Endometrial microvascular endothelial cells (primary cell): ENCODE measurements around the gene GJB4. TPM values are rescaled to one million over a fixed set of nuclear protein-coding genes. Genes with fewer than 3 reads are reported as not detected.
"Not testable (repeated sequence)": the region's sequence is repeated elsewhere in the genome, so short reads cannot be mapped to it uniquely, and the experiment has no call there.

Experiments
- in situ Hi-C: cut with HindIII; loops from 2 replicates; pipeline ENCODE4 v1.10.0; 2017; ENCODE audit warnings: low sequenced_read_pairs, low pct_unique_long_range_greater_than_20kb; ENCODE audit errors: inconsistent ontology term
- total RNA-seq: library from RNA; depleted of rRNA; stranded (reverse); fragments of >200 nt; gene quantifications from one replicate; pipeline ENCODE4 v1.2.3, GENCODE V29; 2015; ENCODE audit errors: inconsistent ontology term

GJB4 gene
- total RNA-seq, 1 donor from 2014 or later: not detected

DNA sequence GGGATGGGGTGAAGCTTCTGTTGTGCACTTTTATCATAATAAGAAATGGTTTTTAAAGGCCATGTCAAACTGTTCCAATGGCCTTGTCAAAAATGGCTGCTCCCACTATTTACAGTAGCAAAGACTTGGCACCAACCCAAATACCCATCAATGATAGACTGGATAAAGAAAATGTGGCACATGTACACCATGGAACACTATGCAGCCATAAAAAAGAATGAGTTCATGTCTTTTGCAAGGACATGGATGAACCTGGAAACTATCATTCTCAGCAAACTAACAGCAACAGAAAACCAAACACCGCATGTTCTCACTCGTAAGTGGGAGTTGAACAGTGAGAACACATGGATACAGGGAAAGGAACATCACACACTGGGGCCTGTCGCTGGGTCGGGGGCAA is 13.6 kb downstream of the GJB4 start:
- in situ Hi-C loops: not testable (repeated sequence)

DNA sequence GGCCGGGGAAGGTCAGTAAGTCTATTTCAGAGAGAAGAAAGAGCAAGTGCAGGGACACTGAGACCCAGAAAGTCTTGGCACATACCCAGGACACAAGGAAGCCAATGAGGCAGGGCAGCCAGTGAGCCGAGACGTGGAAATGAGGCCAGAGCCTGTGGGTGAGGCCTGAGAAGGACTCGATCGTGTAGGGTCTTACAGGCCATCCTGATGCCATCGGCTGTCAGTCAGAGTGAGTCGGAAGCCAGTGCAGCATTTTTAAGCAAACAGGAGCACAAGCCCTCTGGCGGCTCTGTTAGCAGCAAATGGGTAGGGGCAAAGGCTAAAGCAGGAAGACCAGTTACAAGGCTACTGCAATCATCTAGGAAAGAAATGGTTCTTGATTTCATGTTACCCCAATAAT is 15.4 kb downstream of the GJB4 start:
- in situ Hi-C loops: no loop called here

DNA sequence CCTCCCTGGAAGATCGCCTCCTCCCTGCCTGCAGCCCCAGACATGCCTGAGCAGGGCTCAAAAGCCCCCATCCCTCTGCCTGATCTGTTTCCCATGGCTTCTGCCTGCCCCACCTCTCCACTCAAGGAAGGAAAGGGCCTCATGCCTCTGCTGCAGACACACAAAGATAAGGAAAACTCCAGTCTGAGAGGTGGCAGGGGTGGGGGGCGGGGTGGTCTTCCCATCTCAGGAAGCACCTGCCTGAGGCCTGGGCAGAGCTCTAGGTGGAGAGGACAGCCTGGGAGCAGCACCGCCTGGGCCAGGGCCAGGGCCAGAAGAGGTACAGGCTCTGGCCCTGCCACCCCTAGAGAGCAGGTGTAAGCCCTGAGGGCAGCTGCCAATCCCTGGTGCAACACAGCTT is 17.4 kb downstream of the GJB4 start:
- in situ Hi-C loops: no loop called here

DNA sequence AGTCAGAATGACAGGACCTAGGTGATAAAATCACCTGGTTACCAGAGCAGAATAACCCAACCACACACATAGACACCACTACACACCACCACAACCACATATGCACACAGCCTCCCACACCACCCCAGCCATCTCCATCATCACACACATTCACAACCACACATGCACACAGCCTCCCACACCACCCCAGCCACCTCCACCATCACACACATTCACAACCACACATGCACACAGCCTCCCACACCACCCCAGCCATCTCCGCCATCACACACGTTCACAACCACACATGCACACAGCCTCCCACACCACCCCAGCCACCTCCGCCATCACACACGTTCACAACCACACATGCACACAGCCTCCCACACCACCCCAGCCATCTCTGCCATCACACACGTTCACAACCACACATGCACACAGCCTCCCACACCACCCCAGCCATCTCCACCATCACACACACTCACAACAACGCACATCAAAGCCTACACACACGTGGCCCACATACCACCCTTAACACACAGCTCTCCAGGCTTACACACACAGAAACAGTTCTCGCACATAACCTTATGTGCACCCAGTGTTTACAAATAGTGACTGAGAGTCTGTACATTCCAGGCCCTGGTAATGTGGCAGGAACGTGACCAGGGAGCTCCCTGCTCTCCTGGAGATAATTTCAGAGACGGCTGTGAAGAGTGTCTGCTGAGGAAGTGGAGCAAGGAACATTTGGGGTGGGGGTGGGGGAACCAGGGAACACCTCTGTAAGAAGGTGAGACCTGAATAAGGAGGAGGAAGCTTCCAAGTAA is 18.2 kb downstream of the GJB4 start:
- in situ Hi-C loops: no loop called here

DNA sequence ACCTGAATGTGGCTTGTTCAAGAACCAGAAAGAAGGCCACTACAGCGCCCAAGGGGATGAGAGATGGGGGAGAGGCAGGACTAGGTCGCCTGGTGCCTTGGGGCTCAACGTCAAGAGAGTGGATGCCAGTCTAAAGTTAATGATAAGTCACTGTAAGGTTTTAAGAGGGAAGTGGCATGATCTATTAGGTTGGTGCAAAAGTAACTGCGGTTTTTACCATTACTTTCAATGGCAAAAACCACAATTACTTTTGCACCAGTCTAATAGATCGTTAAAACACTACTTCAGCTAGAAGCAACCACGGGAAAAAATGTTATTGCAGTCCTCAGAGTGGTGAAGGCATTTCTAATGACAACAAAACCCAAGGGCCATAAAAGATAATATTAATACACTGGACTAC is 18.8 kb downstream of the GJB4 start:
- in situ Hi-C loops: no loop called here

DNA sequence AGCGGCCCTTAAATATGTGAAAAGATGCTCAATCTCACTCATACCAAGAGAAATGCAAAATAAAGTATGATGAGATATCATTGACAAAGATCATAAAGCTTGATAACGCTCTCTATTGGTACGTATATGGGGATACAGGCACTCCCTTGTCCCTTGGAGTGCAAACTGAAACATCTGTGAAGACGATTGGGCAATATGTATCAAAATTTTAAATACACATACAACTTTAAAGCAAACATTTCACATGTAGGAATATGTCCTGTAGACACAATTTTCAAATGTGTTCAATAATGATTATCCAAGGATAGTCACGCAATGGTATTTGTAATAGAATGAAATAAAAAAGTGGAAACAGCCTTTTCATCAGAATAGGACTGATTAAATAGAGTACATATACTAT is 19.5 kb downstream of the GJB4 start:
- in situ Hi-C loops: no loop called here

DNA sequence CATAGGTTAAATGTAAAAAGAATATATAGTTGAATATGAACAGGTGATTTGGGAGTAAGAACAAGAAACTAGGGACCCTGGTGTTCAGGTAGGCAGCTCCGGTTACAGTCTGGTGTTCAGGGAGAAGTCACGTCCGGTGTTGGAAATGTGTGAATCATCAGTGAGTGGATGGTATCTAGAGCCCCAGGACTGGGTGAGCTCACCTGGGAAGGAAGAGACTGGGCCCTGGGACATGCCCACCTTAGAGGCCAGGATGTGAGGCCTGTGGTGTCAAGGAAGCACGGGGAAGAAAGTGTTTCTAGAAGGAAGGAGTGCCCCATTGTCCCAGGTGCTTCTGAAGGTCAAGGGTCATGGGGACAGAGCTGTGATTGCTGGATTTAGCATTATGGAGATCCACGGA is 20.0 kb downstream of the GJB4 start:
- in situ Hi-C loops: no loop called here

DNA sequence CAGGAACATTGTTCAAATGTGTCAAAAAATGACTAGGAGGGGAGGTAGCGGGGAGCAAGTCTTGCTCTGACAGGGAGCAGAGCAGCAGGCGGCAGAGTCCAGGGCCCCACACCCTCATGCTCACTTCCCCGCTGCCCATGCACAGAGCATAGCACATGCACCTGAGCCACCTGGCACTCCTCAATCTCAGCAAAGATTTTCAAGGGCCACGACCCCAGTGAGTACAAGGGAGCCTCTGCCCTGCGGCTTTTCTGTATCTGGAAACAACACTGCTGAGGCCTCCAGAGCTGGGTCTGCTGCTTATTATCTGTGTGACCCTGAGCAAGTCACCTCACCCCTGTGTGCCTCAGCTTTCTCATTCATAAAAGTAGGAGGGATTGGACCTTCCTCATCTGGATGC is 20.4 kb downstream of the GJB4 start:
- in situ Hi-C loops: no loop called here

DNA sequence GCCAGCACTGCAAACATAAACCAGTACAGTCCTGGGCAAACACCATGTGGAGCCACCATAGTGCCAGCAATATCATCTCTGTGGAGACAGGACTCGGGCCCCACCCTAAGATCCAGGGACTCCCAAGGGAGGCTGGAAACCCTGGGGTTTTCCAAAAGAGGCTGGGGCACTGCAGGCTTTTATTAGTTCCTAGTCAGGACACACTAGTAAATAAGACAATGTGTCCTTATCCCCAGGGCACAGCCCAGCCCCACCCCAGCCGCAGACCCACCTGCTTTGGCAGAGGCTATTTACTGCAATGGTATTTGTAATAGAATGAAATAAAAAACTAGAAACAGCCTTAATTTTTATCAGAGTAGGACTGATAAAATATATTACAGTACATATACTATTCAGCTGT is 21.0 kb downstream of the GJB4 start:
- in situ Hi-C loops: no loop called here

DNA sequence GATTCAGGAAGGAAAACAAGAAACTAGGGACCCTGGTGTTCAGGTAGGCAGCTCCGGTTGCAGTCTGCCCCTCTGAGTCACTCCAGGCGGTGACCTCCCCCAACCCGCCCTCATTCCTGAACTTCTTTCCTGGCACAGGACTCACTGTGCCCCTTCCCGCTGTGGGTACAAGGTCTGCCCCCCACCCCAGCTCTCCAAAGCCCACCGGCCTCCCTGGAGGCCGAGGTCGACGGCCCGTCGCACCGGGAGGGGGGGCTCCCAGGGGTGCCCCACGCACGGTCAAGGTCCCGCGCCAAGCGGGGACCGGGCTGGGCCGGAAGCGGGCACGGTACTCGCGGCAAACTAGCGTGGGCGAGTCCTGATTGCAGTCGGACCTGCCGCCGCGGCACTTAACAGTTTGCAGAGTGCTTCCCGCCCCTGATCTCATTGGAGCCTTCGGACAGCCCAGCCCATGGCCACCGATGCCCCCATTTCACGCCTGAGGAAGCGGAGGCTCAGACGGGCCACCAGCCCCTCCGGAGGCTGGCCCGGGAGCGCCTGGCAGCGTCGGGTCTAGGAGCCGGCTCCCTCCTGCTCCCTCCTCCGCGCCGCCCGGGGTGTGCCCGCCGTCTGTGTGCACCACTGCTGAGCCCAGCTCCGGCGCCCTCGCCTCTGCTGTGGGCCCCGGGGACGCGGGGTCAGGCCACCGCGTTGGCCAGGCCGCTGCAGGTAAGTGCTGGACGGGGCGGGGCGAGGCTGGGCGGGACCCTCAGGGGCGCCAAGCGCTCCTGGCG is 21.7 kb downstream of the GJB4 start, which contains the start of gene GJB3:
TSS of gene GJB3 (plus strand) at position 144 of the 773 bp plus-strand sequence. CDS start 3,549 bp downstream, outside the sequence.
- in situ Hi-C loops: no loop called here

DNA sequence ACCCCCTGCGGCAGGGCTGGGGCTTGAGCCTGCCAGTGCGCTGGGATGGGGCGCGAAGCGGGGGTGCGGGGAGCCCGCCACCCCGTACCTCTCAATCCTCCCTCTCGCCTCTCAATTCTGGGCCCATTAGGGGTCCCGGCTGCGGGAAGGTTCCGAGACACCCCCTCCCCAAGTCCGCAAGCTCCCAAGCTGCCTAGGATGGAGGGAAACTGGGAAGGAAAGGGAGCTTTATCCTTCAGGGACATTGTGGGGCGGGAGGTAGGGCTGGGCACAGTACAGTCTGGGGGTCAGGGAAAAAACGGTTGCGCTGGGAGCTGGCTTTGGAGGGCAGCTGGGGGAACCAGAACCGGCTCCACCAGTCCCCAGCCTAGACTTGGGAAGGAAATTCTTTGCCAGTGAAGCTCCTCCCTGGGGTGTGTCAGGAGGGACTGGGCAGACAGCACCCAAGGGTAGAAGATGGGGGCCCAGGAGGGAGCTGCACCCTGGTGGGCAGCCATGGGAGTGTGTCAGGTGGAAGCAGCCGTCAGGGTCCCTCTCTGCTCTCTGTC is 22.4 kb downstream of the GJB4 start:
- in situ Hi-C loops: no loop called here

DNA sequence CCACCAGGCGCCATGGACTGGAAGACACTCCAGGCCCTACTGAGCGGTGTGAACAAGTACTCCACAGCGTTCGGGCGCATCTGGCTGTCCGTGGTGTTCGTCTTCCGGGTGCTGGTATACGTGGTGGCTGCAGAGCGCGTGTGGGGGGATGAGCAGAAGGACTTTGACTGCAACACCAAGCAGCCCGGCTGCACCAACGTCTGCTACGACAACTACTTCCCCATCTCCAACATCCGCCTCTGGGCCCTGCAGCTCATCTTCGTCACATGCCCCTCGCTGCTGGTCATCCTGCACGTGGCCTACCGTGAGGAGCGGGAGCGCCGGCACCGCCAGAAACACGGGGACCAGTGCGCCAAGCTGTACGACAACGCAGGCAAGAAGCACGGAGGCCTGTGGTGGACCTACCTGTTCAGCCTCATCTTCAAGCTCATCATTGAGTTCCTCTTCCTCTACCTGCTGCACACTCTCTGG is 25.2 kb downstream of the GJB4 start:
- in situ Hi-C loops: no loop called here

DNA sequence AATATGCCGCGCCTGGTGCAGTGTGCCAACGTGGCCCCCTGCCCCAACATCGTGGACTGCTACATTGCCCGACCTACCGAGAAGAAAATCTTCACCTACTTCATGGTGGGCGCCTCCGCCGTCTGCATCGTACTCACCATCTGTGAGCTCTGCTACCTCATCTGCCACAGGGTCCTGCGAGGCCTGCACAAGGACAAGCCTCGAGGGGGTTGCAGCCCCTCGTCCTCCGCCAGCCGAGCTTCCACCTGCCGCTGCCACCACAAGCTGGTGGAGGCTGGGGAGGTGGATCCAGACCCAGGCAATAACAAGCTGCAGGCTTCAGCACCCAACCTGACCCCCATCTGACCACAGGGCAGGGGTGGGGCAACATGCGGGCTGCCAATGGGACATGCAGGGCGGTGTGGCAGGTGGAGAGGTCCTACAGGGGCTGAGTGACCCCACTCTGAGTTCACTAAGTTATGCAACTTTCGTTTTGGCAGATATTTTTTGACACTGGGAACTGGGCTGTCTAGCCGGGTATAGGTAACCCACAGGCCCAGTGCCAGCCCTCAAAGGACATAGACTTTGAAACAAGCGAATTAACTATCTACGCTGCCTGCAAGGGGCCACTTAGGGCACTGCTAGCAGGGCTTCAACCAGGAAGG is 25.8 kb downstream of the GJB4 start:
- in situ Hi-C loops: no loop called here

DNA sequence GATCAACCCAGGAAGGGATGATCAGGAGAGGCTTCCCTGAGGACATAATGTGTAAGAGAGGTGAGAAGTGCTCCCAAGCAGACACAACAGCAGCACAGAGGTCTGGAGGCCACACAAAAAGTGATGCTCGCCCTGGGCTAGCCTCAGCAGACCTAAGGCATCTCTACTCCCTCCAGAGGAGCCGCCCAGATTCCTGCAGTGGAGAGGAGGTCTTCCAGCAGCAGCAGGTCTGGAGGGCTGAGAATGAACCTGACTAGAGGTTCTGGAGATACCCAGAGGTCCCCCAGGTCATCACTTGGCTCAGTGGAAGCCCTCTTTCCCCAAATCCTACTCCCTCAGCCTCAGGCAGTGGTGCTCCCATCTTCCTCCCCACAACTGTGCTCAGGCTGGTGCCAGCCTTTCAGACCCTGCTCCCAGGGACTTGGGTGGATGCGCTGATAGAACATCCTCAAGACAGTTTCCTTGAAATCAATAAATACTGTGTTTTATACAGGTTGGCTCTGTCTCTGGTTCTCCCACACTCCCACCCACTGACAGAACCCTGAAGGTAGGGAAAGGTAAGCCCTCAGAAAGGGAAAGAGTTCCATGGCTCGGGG is 26.4 kb downstream of the GJB4 start:
- in situ Hi-C loops: no loop called here

DNA sequence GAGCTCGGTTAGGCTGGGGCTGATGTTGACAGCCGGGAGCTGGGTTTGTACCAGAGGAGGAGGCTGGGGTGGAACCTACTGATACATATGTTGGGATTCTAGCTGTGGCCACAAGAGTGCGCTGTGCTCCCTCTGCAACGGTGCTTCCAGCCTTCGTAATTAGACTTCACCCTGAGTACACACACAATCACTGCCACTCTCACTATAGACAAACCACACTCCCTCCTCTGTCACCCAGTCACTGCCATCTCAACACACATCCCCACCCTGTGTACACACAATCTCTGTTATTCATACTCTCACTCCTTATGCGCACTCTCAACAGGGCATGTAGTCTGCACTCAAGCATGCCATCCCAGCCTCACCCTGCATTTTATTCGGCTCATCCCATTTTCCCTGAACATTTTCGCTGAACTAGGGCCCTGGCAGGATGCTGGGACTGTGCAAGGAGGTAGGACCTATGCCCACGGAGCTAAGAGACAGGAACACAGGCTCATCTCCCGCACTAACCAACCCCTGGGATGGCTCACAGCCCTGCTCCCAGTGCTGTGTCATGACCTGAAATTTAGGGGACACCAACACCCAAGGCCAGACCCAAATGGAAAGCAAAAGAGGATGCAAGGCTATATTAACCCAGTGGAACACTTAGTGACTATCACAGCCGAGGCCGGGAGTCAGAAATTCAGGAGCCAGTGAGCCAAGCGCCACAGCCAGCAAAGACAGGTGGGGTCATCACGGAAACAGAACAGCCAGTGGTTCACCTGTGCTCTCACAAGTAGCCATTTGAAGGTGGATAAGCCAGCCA is 27.2 kb downstream of the GJB4 start:
- in situ Hi-C loops: no loop called here

DNA sequence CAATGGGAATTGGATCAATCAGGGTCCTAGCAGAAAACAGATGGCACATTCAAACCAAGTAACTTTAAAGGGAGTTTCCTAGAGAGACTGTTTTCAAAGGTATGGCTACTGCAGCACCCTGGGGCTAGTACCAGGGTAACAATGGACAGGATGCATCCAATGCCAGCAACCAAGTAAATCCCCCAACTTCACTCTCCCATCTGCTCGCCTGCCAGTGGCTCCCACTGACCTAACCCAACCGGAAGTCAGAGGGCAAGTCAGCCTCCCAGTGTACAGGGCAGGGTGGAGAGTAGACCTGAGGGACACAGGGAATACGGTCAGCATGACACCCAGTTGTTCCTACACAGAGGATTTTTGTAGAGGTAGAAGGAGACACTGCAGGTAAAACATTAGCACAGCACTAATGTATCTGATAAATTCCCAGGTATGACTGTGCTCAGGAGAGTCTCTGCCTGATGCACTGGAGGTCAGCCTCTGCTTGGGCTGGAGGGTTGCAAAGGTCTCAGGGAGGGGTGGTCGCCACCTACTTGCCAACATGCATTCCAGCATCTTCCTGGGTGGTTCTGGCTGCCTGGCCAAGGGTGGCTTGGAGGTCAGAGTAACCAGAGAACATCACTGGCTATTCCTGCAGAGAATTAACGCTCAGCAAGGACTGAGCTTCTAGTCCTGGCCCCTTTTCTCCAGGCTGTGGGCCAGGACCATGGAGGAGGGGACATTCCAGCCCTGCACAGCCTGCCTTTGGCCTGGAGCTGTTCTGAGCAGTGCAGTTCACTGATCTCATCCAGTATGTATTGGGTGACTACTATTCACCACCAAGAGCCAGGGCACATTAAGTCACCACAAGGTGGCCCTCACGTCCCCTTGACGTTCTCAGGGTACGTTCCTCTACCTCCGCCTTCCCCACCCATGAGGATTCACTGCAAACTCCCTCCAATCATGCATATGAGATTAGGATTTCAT is 28.2 kb downstream of the GJB4 start:
- in situ Hi-C loops: no loop called here

DNA sequence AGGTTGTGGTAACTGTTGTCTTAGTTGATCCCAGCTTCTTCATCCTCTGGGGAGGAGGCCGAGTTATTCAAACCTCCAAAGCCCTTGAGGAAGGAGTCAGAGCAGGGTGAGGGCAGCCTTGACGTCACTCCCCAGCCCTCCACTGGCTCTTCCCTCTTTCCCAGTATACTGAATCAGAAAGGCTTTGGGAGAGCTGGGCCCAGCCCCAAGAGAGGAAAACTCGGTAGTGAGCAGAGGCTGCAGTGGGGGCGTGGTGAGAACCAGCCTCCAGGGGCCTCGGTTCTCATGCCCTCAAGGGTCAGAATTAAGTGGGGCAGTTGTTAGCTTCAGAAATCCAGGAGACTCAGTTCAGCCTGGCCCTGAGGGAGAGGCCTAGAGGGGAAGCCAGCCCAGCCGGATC is 31.4 kb downstream of the GJB4 start:
- in situ Hi-C loops: no loop called here
